ENCODE data around the gene GSDMA.

GSDMA gene

DNA sequence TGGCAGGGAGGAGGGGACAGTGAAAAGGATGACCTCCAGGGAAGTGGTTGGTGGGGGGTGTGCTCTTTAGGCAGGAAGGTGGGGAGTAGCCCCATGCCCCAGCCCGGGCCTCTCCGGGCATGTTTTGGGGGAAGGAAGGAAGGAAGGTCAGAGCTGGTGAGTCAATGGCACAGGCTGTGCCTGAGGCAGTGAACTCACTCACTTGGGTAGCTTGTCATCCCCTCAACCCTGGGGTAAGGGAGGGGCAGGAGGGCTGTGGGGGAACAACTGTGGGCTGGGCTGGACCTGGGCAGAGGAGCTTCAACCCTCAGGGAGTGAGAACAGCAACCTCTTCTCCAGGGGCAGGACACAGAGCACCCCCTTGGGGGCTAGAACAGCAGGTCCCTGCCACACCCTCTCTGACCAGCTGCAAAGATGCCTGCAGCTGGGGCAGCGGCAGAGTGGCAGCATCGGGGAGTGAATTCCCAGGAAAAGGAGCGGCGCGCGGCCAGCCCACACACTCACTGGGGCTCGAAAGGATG is 58.7 kb downstream of the GSDMA start:
- DNase-seq (ENCODE audit: low read depth in 3 of 3): no peak

GRCh38 chr17:40022497-40022896 is 59.7 kb downstream of the GSDMA start:
- no peak for DNase-seq (ENCODE audit: low read depth in 3 of 3)

- no peak for DNase-seq (ENCODE audit: low read depth in 3 of 3)
These were observed 60.2 kb downstream of the GSDMA start for GRCh38 chr17:40022961-40023541.

GRCh38 chr17:40023590-40024292 is 60.9 kb downstream of the GSDMA start:
- DNase-seq (ENCODE audit: low read depth in 3 of 3): no peak

DNA sequence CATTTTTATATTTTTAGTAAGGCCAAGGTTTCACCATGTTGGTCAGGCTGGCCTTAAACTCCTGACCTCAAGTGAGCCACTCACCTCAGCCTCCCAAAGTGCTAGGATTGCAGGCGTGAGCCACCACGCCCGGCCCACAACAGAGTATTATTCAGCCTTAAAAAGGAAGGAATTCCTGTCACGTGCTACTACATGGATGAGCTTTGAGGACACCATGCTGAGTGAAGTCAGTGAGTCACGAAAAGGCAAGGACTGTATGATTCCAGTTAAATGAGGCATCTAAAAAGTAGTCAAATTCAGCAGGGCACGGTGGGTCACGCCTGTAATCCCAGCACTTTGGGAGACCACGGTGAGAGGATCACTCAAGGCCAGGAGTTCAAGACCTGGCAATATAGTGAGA is 62.1 kb downstream of the GSDMA start:
- DNase-seq (ENCODE audit: low read depth in 3 of 3): no peak

DNA sequence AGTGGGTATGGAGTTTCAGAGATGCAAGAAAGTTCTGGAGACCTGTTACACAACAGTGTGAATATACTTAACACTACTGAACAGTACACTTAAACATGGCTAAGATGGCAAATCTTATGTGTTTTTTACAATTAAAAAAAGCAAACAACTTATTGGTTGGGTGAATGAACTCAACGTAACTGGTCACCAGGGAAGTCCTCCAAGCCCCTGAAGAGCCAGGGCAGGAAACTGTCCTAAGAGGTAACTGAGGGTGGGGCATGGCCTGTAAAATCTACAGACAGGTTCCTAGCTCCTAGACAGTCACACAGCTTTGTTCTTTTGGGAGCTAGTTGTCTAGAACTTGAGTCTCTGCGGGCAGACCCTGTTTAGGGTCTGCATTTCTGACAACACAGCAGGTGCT is 62.8 kb downstream of the GSDMA start:
- no peak for DNase-seq (ENCODE audit: low read depth in 3 of 3)

DNA sequence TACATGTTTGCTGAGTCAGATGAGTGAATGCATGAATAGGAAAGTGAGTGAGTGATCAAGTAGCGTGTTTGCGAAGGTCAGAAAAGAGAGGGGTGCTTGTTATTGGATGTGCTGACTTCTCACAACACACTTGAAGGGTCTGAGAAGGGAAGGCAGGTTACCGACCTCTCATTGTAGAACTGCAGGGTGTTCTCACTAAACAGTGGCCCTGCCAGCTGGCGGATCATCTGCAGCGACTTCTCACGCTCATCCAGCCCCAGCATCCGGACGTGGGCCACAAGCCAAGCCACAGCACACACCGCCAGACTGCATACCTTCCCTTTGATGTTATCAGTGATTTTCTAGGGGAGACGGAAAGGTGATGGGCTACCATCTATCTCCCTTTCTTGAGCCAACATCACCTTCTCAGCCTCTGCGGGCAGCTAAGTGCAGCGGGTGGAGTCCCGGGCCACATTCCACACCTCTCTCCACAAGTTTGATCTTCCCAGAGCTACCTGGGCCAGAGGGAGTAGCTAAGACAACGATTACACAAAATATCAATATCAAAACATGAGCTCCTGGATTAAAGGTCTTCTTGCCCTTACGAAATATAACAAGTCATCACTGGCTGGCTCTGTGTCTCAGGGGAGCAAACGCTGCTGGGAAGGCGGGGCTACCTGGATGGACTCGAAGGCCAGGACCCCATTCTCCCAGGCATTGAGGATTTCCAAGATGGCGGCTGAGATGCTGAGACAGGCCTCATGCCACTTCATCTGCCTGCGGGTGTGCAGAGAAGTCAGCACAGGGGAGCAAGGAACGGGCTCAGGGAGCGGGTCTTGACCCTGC is 63.4 kb downstream of the GSDMA start:
- no peak for DNase-seq (ENCODE audit: low read depth in 3 of 3)

DNA sequence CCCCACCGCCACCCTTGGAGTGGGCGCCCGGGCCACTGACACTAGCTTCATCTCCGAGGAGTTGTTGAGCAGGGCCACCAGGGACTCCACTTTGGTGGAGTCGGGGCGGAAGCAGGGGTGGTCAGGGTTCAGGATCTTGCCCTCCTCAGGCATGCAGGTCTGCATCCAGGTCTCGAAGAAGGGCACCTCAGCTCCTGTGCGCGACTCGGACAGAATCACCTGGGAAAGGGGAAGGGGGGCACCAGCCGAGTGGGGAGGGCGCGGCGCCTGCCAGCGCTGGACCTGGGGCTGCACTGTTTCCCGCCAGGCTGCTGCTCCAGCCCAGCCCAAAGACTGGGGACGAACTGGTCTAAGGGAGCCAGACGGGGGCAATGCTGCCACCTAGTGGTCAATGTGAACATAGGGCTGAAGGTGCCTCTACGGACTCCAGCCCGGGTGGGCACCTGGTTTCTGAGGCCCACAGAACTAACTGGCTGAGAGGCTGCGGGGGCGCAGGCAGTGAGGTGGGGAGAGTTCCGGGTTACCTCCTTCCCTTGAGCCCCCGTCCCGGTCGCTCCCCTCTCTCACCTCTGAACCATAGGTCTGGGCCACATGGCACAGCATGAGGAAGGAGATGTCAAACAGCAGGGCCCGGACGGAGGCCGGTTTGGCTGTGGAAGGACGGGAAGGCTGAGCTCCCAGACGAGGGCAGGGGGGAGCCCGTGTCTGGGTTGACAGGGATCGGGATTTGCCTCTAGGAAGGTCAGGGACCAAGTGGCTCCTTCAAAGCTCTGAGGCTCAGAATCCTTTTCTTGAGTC is 64.2 kb downstream of the GSDMA start:
- peak; percentile 53 to 68 (median 53) for DNase-seq (ENCODE audit: low read depth in 3 of 3)

All from stimulated activated CD4-positive, alpha-beta T cell treated with anti-CD3 and anti-CD28 coated beads, TNF-alpha, amount 100 ng/mL, for 4 hours (primary cell).